Colon (tissue), 2 donors: ENCODE results near the gene SV2B.
A peak's percentile ranks its signal among the peaks of the same experiment; 100 is the strongest.

Source experiments
- FAIRE-seq: peaks from 2 replicates; lab custom pipeline; 2012; peaks lifted over from hg19 to GRCh38; lab: Jason Lieb, UNC
- donor health status: control.
- donor health status: control.

Gene SV2B

GRCh38 chr15:91136386-91136923 is 36.4 kb downstream of the SV2B start:
- no peak for FAIRE-seq

GRCh38 chr15:91140601-91141000 is 40.5 kb downstream of the SV2B start:
- FAIRE-seq = no peak

- FAIRE-seq = no peak
Observed at GRCh38 chr15:91141097-91141496, 41.0 kb downstream of the SV2B start.

- no peak for FAIRE-seq
Observed at GRCh38 chr15:91142106-91142744, 42.2 kb downstream of the SV2B start.

- no peak for FAIRE-seq
Observed at GRCh38 chr15:91142946-91143345, 42.9 kb downstream of the SV2B start.

GRCh38 chr15:91146728-91147127 is 46.7 kb downstream of the SV2B start:
- FAIRE-seq = no peak

- no peak for FAIRE-seq
Observed at GRCh38 chr15:91148243-91148642, 48.2 kb downstream of the SV2B start.

GRCh38 chr15:91150502-91151160 is 50.6 kb downstream of the SV2B start:
- no peak for FAIRE-seq

GRCh38 chr15:91151781-91152563 is 51.9 kb downstream of the SV2B start:
- no peak for FAIRE-seq

- no peak for FAIRE-seq
Observed at GRCh38 chr15:91152896-91153581, 53.0 kb downstream of the SV2B start.

- peak; percentile 47 for FAIRE-seq
Observed at GRCh38 chr15:91153954-91154353, 53.9 kb downstream of the SV2B start.

GRCh38 chr15:91156175-91156726 is 56.2 kb downstream of the SV2B start:
- no peak for FAIRE-seq

GRCh38 chr15:91158415-91159394 is 58.6 kb downstream of the SV2B start:
- FAIRE-seq = no peak

GRCh38 chr15:91165850-91166249 is 65.8 kb downstream of the SV2B start:
- no peak for FAIRE-seq

GRCh38 chr15:91168457-91168856 is 68.4 kb downstream of the SV2B start:
- no peak for FAIRE-seq

GRCh38 chr15:91171334-91171733 is 71.3 kb downstream of the SV2B start:
- no peak for FAIRE-seq

GRCh38 chr15:91182101-91182500 is 82.0 kb downstream of the SV2B start:
- no peak for FAIRE-seq

- no peak for FAIRE-seq
Observed at GRCh38 chr15:91183596-91183995, 83.5 kb downstream of the SV2B start.

GRCh38 chr15:91184441-91184840 is 84.4 kb downstream of the SV2B start:
- FAIRE-seq = no peak

GRCh38 chr15:91186904-91187656 is 87.0 kb downstream of the SV2B start:
- no peak for FAIRE-seq
